Testis (tissue), 3 donors: ENCODE results near the gene SPATA46. TPM values are rescaled to one million over a fixed set of nuclear protein-coding genes. Genes with fewer than 3 reads are reported as not detected.

Source experiments
- DNase-seq: peaks from one replicate; pipeline ENCODE4 v3.0.0-alpha.2; 2019
- H3K27ac ChIP-seq, 2 donors: fragments of 200-600 bp; sonication (generic); one replicate each; pipeline ENCODE4 v1.5.1; 2019
- H3K27me3 ChIP-seq: fragments of 200-600 bp; sonication (generic); one replicate; pipeline ENCODE4 v1.5.1; 2019
- H3K36me3 ChIP-seq: fragments of 200-600 bp; sonication (generic); one replicate; pipeline ENCODE4 v1.5.1; 2017; ENCODE audit warnings: low read depth; ENCODE audit errors: missing control alignments
- H3K4me1 ChIP-seq: fragments of 200-600 bp; sonication (generic); one replicate; pipeline ENCODE4 v1.5.1; 2019
- H3K4me3 ChIP-seq, 2 donors: fragments of 200-600 bp; sonication (generic); one replicate each; pipeline ENCODE4 v1.5.1; 2017 to 2019
- H3K9me3 ChIP-seq: fragments of 200-600 bp; sonication (generic); one replicate; pipeline ENCODE4 v1.5.1; 2017
- CTCF ChIP-seq, 3 experiments: fragments of 450-650 bp in 2 of 3; fragments of 200-600 bp in 1 of 3; sonication (generic) in 1 of 3; IDR thresholded peaks; one replicate each; pipeline ENCODE4 v1.5.1; 2016 to 2019; ENCODE audit warnings: antibody characterized with exemption in 3 of 3, mild to moderate bottlenecking in 2 of 3, moderate library complexity in 1 of 3
- POLR2A ChIP-seq: fragments of 450-650 bp; IDR thresholded peaks from one replicate; pipeline ENCODE4 v1.6.1; 2017; ENCODE audit warnings: antibody characterized with exemption, mild to moderate bottlenecking, moderate library complexity
- WGBS, 2 donors: methylation state at CpG; one replicate each; pipeline ENCODE4 v1.1.5; 2018; 5-methylcytosine and 5-hydroxymethylcytosine counted together
- intact Hi-C: fragments of 100-400 bp; cut with DNase I; formaldehyde crosslinking; loops from one replicate; pipeline ENCODE4 v1.15.1; 2023; ENCODE audit warnings: low total_unique reads
- polyA plus RNA-seq: library from polyadenylated mRNA; stranded (reverse); fragments of 350-450 nt; fragmentation: Illumina TruSeq; extraction: RNeasy Lipid Tissue Mini Kit (QIAGEN cat#74804); gene quantifications from one replicate; pipeline ENCODE4 v1.2.3, GENCODE V29; 2014; ENCODE audit warnings: low read depth, low replicate concordance; ENCODE audit not compliant: insufficient read depth
- total RNA-seq, 2 donors: library from RNA; depleted of rRNA; stranded (reverse); fragments of >200 nt; gene quantifications; one replicate each; pipeline ENCODE4 v1.2.3, GENCODE V29; 2016

The SPATA46 gene
- total and polyA plus RNA-seq, 3 donors from 2014 or later = 12.7 to 72.9 (median 20.0) TPM

GRCh38 chr1:162417650-162418049 lies 41.0 kb upstream of the SPATA46 start:
- H3K27me3 ChIP-seq = no peaks in the 10 kb centered on the region
- TF ChIP-seq CTCF (IDR thresholded peaks at IDR 0.05) (no peak), POLR2A (no peak)
- no peaks in the 10 kb centered on the region for H3K4me1 ChIP-seq
- 79 to 92% methylated on average over 7 of the region's 7 CpGs for WGBS, 2 donors
- H3K27ac ChIP-seq = no peak overlapping the region
- H3K4me3 ChIP-seq = no peak overlapping the region
- intact Hi-C loops = no loop called here
- H3K9me3 ChIP-seq = no peaks in the 10 kb centered on the region
- no peak for DNase-seq
- no peaks in the 10 kb centered on the region for H3K36me3 ChIP-seq

- Histone ChIP-seq H3K27ac (no peak overlapping the region), H3K36me3 (no peaks in the 10 kb centered on the region), H3K4me3 (no peak overlapping the region), H3K9me3 (no peaks in the 10 kb centered on the region), H3K27me3 (no peaks in the 10 kb centered on the region), H3K4me1 (no peaks in the 10 kb centered on the region)
- intact Hi-C loops = no loop called here
- no peak for TF ChIP-seq CTCF (IDR thresholded peaks at IDR 0.05)
- no peak for TF ChIP-seq POLR2A
- DNase-seq = no peak
- WGBS, 2 donors = 63 to 77% methylated on average over 2 of the region's 2 CpGs
Measured at GRCh38 chr1:162416909-162417308, 40.3 kb upstream of the SPATA46 start.

GRCh38 chr1:162416215-162416614 lies 39.6 kb upstream of the SPATA46 start:
- H3K36me3 ChIP-seq = no peaks in the 10 kb centered on the region
- no peaks in the 10 kb centered on the region for H3K9me3 ChIP-seq
- intact Hi-C loops = no loop called here
- no peak overlapping the region for H3K27ac ChIP-seq
- no peak for DNase-seq
- H3K4me3 ChIP-seq = no peak overlapping the region
- no peaks in the 10 kb centered on the region for H3K27me3 ChIP-seq
- TF ChIP-seq CTCF (IDR thresholded peaks at IDR 0.05) (no peak), POLR2A (no peak)
- no peaks in the 10 kb centered on the region for H3K4me1 ChIP-seq

- no peaks in the 10 kb centered on the region for H3K27me3 ChIP-seq
- no peak within 1 kb of the TSS for H3K27ac ChIP-seq
- intact Hi-C loops = no loop called here
- DNase-seq = no peak
- no peak for TF ChIP-seq CTCF (IDR thresholded peaks at IDR 0.05)
- no peak for TF ChIP-seq POLR2A
- H3K9me3 ChIP-seq = no peaks in the 10 kb centered on the region
- no peaks in the 10 kb centered on the region for H3K4me1 ChIP-seq
- 79 to 82% methylated on average over 3 of the region's 3 CpGs for WGBS, 2 donors
- H3K4me3 ChIP-seq = no peak within 1 kb of the TSS
- H3K36me3 ChIP-seq = no peaks in the 10 kb centered on the region
Measured at GRCh38 chr1:162412002-162412401, 35.3 kb upstream of the SPATA46 start, which contains the start of gene SH2D1B. SH2D1B (minus strand) TSS chr1:162412136; CDS start chr1:162412016, 120 bp downstream.

- no peaks in the 10 kb centered on the region for H3K36me3 ChIP-seq
- no peak for TF ChIP-seq POLR2A
- no peak for TF ChIP-seq CTCF (IDR thresholded peaks at IDR 0.05)
- no peaks in the 10 kb centered on the region for H3K4me1 ChIP-seq
- intact Hi-C loops = no loop called here
- H3K27ac ChIP-seq = no peak overlapping the region
- 88 to 95% methylated on average over 1 of the region's 1 CpG for WGBS, 2 donors
- DNase-seq = no peak
- no peaks in the 10 kb centered on the region for H3K9me3 ChIP-seq
- no peak overlapping the region for H3K4me3 ChIP-seq
- no peaks in the 10 kb centered on the region for H3K27me3 ChIP-seq
Measured at GRCh38 chr1:162407539-162407938, 30.9 kb upstream of the SPATA46 start.
